Peyer's patch (tissue), 4 donors: ENCODE results near the gene NOCT.

ENCODE experiments used
- CTCF ChIP-seq, 6 experiments: fragments of 450-650 bp in 4 of 6; fragments of 200-600 bp in 2 of 6; sonication (generic) in 1 of 6; IDR thresholded peaks; one replicate each; pipeline ENCODE4 v1.5.1; 2017 to 2019; ENCODE audit warnings: antibody characterized with exemption in 6 of 6, mild to moderate bottlenecking in 3 of 6, moderate library complexity in 1 of 6
- POLR2A ChIP-seq, 2 donors: fragments of 450-650 bp; IDR thresholded peaks; one replicate each; pipeline ENCODE4 v1.5.1; 2017; ENCODE audit warnings: antibody characterized with exemption in 2 of 2, mild to moderate bottlenecking in 2 of 2, moderate library complexity in 2 of 2

GRCh38 chr4:139036885-139037284 lies 21.3 kb downstream of the NOCT start:
- TF ChIP-seq CTCF (IDR thresholded peaks at IDR 0.05) (no peak), POLR2A (IDR thresholded peaks at IDR 0.05) (no peak)
